Epithelial cell of proximal tubule (primary cell): Measurements from ENCODE around the gene CA7. TPM values are rescaled to one million over a fixed set of nuclear protein-coding genes. Genes with fewer than 3 reads are reported as not detected.

Source experiments
- DNase-seq: peaks from one replicate; pipeline ENCODE4 v3.0.0-alpha.2; 2011; ENCODE audit warnings: low read depth
- H3K4me3 ChIP-seq: 2 replicates; pipeline ENCODE4 v1.5.1; 2011; ENCODE audit warnings: low read depth, mild to moderate bottlenecking, low read length
- CTCF ChIP-seq: conservative IDR thresholded peaks from 2 replicates; pipeline ENCODE4 v1.5.1; 2012; ENCODE audit warnings: low read depth, mild to moderate bottlenecking, low read length
- total RNA-seq: library from RNA; depleted of rRNA; stranded (reverse); fragments of >200 nt; gene quantifications from 2 replicates; pipeline ENCODE4 v1.2.3, GENCODE V29; 2015

Gene CA7
- total RNA-seq, 1 donor from 2014 or later, result 0.12 TPM

DNA sequence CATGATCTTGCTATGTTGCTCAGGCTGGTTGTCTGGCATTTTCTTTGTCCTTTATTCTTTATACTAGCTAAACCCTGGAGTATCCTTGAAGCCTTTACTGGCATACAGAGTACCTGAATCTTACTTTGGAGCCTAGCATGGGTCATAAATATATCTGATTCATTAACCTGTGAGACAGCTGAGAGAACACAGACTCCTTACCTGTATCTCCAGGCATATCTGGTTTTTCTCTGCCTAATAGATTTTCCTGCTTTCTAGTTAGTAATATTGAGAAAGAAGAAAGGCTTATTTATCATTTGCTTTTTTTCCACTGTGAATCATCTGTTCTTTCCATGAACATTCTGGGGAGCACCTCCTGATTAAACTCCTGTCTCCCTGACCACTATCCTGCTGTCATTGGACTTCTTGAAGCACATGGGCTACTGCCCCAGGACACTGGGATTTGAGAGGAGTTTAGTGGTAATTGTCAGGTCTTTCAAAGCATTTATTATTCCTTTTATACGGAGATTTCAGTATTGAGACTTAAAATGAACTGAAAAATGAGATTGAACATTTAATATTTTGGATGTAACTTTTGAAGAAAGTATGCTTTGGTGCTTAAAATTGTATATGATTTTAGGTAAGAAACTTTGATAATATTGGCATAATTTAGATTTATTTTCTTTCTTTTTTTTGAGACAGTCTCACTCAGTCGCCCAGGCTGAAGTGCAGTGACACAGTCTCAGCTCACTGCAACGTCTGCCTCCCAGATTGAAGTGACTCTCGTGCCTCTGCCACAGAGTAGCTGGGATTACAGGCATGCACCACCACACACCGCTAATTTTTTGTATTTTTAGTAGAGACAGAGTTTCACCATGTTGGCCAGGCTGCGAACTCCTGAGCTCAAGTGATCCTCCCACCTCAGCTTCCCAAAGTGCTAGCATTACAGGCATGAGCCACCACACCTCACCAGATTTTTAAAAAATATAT lies 44.7 kb downstream of the CA7 start:
- DNase-seq, result no peak
- TF ChIP-seq CTCF, result no peak
- no peak overlapping the region for H3K4me3 ChIP-seq

DNA sequence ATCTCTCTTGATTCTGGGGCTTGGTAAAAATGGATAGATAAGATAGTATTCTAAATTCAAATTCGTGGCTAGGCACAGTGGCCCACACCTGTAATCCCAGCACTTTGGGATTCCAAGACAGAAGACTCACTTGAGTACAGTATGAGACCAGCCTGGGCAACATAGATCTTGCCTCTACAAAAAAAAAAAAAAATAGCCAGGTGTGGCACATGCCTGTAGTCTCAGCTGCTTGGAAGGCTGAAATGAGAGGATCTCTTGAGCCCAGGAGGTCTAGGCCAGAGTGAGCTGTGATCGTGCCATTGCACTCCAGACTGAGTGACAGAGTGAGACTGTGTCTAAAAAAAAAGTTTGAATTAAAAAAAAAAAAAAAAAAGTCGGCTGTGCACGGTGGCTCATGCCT lies 45.4 kb downstream of the CA7 start:
- no peak for DNase-seq
- no peak for TF ChIP-seq CTCF
- no peak overlapping the region for H3K4me3 ChIP-seq

- no peak overlapping the region for H3K4me3 ChIP-seq
- no peak for DNase-seq
- no peak for TF ChIP-seq CTCF
Observed at GRCh38 chr16:66890799-66891198, 46.6 kb downstream of the CA7 start.

- no peak overlapping the region for H3K4me3 ChIP-seq
- no peak for TF ChIP-seq CTCF
- no peak for DNase-seq
Observed at GRCh38 chr16:66891360-66891759, 47.1 kb downstream of the CA7 start.

DNA sequence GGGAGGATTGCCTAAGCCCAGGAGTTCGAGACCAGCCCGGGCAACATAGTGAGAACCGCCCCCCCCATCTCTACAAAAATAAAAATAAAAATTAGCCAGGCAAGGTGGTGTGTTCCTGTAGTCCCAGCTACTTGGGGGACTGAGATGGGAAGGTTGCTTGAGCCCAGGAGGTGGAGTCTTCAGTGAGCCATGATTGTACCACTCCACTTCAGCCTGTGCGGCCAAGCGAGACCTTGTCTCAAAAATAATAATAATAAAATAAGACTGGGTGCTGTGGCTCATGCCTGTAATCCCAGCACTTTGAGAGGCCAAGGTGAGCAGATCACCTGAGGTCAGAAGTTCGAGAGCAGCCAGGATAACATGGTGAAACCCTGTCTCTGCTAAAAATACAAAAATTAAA lies 47.6 kb downstream of the CA7 start:
- H3K4me3 ChIP-seq, result no peak overlapping the region
- TF ChIP-seq CTCF, result no peak
- DNase-seq, result no peak

DNA sequence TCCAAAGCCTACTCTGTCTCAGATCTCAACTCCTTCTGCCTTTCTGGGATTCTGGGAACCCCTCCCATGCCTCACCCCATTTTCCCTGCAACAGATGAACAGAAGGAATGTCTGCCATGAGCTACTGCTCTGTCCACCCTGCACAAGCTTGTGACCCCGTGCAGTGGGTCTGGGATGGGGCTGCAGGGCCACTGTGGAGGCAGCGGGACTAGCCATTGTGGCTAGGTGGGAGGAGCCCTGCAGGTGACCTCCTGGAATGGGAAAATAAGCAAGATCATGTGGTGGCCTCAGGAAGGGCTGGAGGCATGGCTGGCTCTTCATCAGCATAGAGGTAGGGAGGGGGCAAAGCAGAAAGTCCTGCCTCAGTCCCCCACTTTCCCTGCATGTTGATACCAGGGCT lies 49.8 kb downstream of the CA7 start:
- no peak for TF ChIP-seq CTCF
- DNase-seq, result no peak
- H3K4me3 ChIP-seq, result no peak overlapping the region
